ENCODE results near the gene GOLGA6B.

- no peak for TF ChIP-seq EZH2 (IDR thresholded peaks at IDR 0.05; ENCODE audit: borderline replicate concordance, low read depth, low read length, poor library complexity, severe bottlenecking)
- TF ChIP-seq CTCF (conservative IDR thresholded peaks at IDR 0.05; ENCODE audit: low read depth, low read length), result no peak
Measured at GRCh38 chr15:72685925-72686794, 31.7 kb downstream of the GOLGA6B start, which contains the start of the genes BBS4 and HIGD2B.

Data from A673 (cell line).